GM23338 (cell line): ENCODE results near the gene C12orf60. TPM values are rescaled to one million over a fixed set of nuclear protein-coding genes. Genes with fewer than 3 reads are reported as not detected.

ENCODE experiments used
- ATAC-seq: fragments of 200-7000 bp; cut with Tn5 transposase; 3 replicates; pipeline ENCODE4 v1.9.1; 2020
- DNase-seq: peaks from one replicate; pipeline ENCODE4 v3.0.0-alpha.2; 2015; ENCODE audit warnings: low spot score
- H2AFZ ChIP-seq: fragments of 200-600 bp; sonication (generic); 2 replicates; pipeline ENCODE4 v1.8.0; 2016; ENCODE audit warnings: antibody characterized with exemption, mild to moderate bottlenecking, moderate library complexity
- H3F3A ChIP-seq: fragments of 200-600 bp; sonication (generic); replicated peaks from 2 replicates; pipeline ENCODE4 v1.8.0; 2017; ENCODE audit warnings: antibody characterized with exemption, mixed run types, low read depth
- H3K27ac ChIP-seq: fragments of 200-600 bp; sonication (generic); 2 replicates; pipeline ENCODE4 v1.6.1; 2016; ENCODE audit warnings: low read depth
- H3K27me3 ChIP-seq: fragments of 200-600 bp; sonication (generic); 2 replicates; pipeline ENCODE4 v1.8.0; 2016; ENCODE audit warnings: mild to moderate bottlenecking, mixed run types, moderate library complexity; ENCODE audit not compliant: insufficient read depth
- H3K36me3 ChIP-seq: fragments of 200-600 bp; sonication (generic); 2 replicates; pipeline ENCODE4 v1.8.0; 2016; ENCODE audit warnings: mild to moderate bottlenecking; ENCODE audit not compliant: insufficient read depth
- H3K4me1 ChIP-seq: fragments of 200-600 bp; sonication (generic); 2 replicates; pipeline ENCODE4 v1.8.0; 2016; ENCODE audit warnings: mild to moderate bottlenecking, moderate library complexity; ENCODE audit not compliant: insufficient read depth
- H3K4me2 ChIP-seq: fragments of 200-600 bp; sonication (generic); 2 replicates; pipeline ENCODE4 v1.7.1; 2017; ENCODE audit warnings: mixed run types
- H3K4me3 ChIP-seq: fragments of 200-600 bp; sonication (generic); 2 replicates; pipeline ENCODE4 v1.6.1; 2016; ENCODE audit warnings: mixed run types
- H3K79me2 ChIP-seq: fragments of 200-600 bp; sonication (generic); replicated peaks from 2 replicates; pipeline ENCODE4 v1.8.0; 2017; ENCODE audit warnings: mild to moderate bottlenecking; ENCODE audit not compliant: insufficient read depth
- H3K9me2 ChIP-seq: fragments of 200-600 bp; sonication (generic); 2 replicates; pipeline ENCODE4 v1.8.0; 2017; ENCODE audit not compliant: insufficient read depth
- H4K20me1 ChIP-seq: fragments of 200-600 bp; sonication (generic); replicated peaks from 2 replicates; pipeline ENCODE4 v1.8.0; 2017; ENCODE audit warnings: mild to moderate bottlenecking; ENCODE audit not compliant: insufficient read depth
- H3K27ac Mint-ChIP-seq: 2 replicates; pipeline ENCODE4 v1.8.0; 2020; ENCODE audit warnings: inconsistent platforms, mild to moderate bottlenecking, moderate library complexity, mixed read lengths
- H3K27me3 Mint-ChIP-seq: 3 replicates; pipeline ENCODE4 v1.8.0; 2022; ENCODE audit warnings: low read depth, mild to moderate bottlenecking, moderate library complexity, mixed read lengths, inconsistent platforms; ENCODE audit not compliant: insufficient read depth, poor library complexity
- H3K36me3 Mint-ChIP-seq: 3 replicates; pipeline ENCODE4 v1.8.0; 2021; ENCODE audit warnings: low read depth, mild to moderate bottlenecking, inconsistent platforms, moderate library complexity, mixed read lengths
- H3K4me1 Mint-ChIP-seq: 3 replicates; pipeline ENCODE4 v1.8.0; 2020; ENCODE audit warnings: mild to moderate bottlenecking, inconsistent platforms, mixed read lengths
- H3K4me3 Mint-ChIP-seq: 3 replicates; pipeline ENCODE4 v1.8.0; 2021; ENCODE audit warnings: moderate library complexity, mild to moderate bottlenecking, inconsistent platforms, mixed read lengths
- H3K9me3 Mint-ChIP-seq: 3 replicates; pipeline ENCODE4 v1.8.0; 2020; ENCODE audit warnings: moderate library complexity, mild to moderate bottlenecking, inconsistent platforms, mixed read lengths
- CREB1 ChIP-seq: fragments of 250-450 bp; sonication (Bioruptor Pico); IDR thresholded peaks from 2 replicates; pipeline ENCODE4 v1.5.0; 2020; ENCODE audit warnings: low read depth, mild to moderate bottlenecking, moderate library complexity
- ETS1 ChIP-seq: IDR thresholded peaks from 2 replicates; pipeline ENCODE4 v1.6.1; 2016; ENCODE audit warnings: antibody characterized with exemption
- EZH2 ChIP-seq: fragments of 200-600 bp; sonication (generic); IDR thresholded peaks from one replicate; pipeline ENCODE4 v1.8.0; 2017; ENCODE audit warnings: antibody characterized with exemption, mild to moderate bottlenecking, low read depth; ENCODE audit not compliant: unreplicated experiment
- EZH2phosphoT487 ChIP-seq: fragments of 200-600 bp; sonication (generic); IDR thresholded peaks from one replicate; pipeline ENCODE4 v1.8.1; 2018; ENCODE audit warnings: antibody characterized with exemption; ENCODE audit not compliant: unreplicated experiment
- JUNB ChIP-seq: IDR thresholded peaks from one replicate; pipeline ENCODE4 v1.6.1; 2016; ENCODE audit warnings: antibody characterized with exemption; ENCODE audit not compliant: unreplicated experiment
- NANOG ChIP-seq: IDR thresholded peaks from 2 replicates; pipeline ENCODE4 v1.6.1; 2016; ENCODE audit warnings: antibody characterized with exemption, borderline replicate concordance
- POLR2AphosphoS5 ChIP-seq: IDR thresholded peaks from 2 replicates; pipeline ENCODE4 v1.6.1; 2016; ENCODE audit warnings: antibody characterized with exemption, low read depth
- STAT1 ChIP-seq: IDR thresholded peaks from one replicate; pipeline ENCODE4 v1.6.1; 2016; ENCODE audit warnings: antibody characterized with exemption; ENCODE audit not compliant: unreplicated experiment
- ZNF331 ChIP-seq: fragments of 250-450 bp; sonication (Bioruptor Pico); IDR thresholded peaks from 2 replicates; pipeline ENCODE4 v1.5.0; 2020; ENCODE audit warnings: low read depth, mild to moderate bottlenecking, moderate library complexity
- polyA plus RNA-seq: library from polyadenylated mRNA; unstranded; fragments of >200 nt; fragmentation: Nextera tagmentation; extraction: Ambion mirVana; gene quantifications from 2 replicates; pipeline ENCODE4 v1.2.1, GENCODE V29; 2016
- total RNA-seq: library from RNA; depleted of rRNA; stranded (reverse); fragments of >200 nt; shearing (Covaris generic); gene quantifications from 2 replicates; pipeline ENCODE4 v1.2.3, GENCODE V29; 2014
- TF ChIP-seq, protein P1 (sequence below), 2 experiments: fragments of 200-600 bp in 1 of 2; sonication (generic) in 1 of 2; conservative IDR thresholded peaks; 2 replicates each; pipeline versions ENCODE4 v1.5.1 to v1.6.1; 2016 to 2017; ENCODE audit warnings: antibody characterized with exemption in 2 of 2, low read depth in 2 of 2, mild to moderate bottlenecking in 2 of 2, moderate library complexity in 1 of 2
- TF ChIP-seq, protein P2 (sequence below): IDR thresholded peaks from one replicate; pipeline ENCODE4 v1.6.1; 2018; ENCODE audit warnings: antibody characterized with exemption; ENCODE audit not compliant: unreplicated experiment

Gene C12orf60
- total and polyA plus RNA-seq, 2 experiments from 2014 or later, result 1.7 to 2.3 TPM

DNA sequence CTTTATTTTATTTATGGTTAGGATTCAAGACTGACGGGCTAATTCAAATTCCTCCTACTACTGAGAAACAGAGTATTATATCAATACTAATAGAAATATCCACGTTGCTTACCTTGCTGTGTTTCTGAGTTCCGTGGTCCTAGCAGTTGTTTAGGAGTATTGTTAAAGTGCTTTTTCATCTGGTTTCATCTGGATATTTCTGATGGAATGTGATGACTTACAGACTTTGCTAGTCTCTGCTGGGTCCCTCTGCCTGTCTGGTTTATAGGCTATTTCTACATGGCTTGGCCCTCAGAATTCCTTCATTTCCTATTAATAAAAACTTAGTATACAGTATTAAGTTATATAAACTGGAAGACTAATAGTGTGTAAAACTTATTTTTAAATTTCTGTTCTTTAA, 10.5 kb downstream of the C12orf60 start, which contains the start of gene SMCO3 (continued):
- TF ChIP-seq ZNF331 (CRISPR knock-in tag) (no peak), EZH2phosphoT487 (no peak), POLR2AphosphoS5 (no peak), NANOG (no peak), CREB1 (no peak), EZH2 (no peak), ETS1 (no peak), JUNB (no peak), STAT1 (no peak)

GRCh38 chr12:14824012-14824634, 20.7 kb downstream of the C12orf60 start:
- H3F3A ChIP-seq, result no peaks in the 10 kb centered on the region
- TF ChIP-seq POLR2AphosphoS5, result no peak
- TF ChIP-seq, protein P1, sequence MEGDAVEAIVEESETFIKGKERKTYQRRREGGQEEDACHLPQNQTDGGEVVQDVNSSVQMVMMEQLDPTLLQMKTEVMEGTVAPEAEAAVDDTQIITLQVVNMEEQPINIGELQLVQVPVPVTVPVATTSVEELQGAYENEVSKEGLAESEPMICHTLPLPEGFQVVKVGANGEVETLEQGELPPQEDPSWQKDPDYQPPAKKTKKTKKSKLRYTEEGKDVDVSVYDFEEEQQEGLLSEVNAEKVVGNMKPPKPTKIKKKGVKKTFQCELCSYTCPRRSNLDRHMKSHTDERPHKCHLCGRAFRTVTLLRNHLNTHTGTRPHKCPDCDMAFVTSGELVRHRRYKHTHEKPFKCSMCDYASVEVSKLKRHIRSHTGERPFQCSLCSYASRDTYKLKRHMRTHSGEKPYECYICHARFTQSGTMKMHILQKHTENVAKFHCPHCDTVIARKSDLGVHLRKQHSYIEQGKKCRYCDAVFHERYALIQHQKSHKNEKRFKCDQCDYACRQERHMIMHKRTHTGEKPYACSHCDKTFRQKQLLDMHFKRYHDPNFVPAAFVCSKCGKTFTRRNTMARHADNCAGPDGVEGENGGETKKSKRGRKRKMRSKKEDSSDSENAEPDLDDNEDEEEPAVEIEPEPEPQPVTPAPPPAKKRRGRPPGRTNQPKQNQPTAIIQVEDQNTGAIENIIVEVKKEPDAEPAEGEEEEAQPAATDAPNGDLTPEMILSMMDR (conservative IDR thresholded peaks at IDR 0.05; ENCODE audit: low read depth in 2 of 2), result no peak
- TF ChIP-seq ETS1, result no peak
- no peak for TF ChIP-seq STAT1
- no peak for TF ChIP-seq CREB1
- TF ChIP-seq, protein P2, sequence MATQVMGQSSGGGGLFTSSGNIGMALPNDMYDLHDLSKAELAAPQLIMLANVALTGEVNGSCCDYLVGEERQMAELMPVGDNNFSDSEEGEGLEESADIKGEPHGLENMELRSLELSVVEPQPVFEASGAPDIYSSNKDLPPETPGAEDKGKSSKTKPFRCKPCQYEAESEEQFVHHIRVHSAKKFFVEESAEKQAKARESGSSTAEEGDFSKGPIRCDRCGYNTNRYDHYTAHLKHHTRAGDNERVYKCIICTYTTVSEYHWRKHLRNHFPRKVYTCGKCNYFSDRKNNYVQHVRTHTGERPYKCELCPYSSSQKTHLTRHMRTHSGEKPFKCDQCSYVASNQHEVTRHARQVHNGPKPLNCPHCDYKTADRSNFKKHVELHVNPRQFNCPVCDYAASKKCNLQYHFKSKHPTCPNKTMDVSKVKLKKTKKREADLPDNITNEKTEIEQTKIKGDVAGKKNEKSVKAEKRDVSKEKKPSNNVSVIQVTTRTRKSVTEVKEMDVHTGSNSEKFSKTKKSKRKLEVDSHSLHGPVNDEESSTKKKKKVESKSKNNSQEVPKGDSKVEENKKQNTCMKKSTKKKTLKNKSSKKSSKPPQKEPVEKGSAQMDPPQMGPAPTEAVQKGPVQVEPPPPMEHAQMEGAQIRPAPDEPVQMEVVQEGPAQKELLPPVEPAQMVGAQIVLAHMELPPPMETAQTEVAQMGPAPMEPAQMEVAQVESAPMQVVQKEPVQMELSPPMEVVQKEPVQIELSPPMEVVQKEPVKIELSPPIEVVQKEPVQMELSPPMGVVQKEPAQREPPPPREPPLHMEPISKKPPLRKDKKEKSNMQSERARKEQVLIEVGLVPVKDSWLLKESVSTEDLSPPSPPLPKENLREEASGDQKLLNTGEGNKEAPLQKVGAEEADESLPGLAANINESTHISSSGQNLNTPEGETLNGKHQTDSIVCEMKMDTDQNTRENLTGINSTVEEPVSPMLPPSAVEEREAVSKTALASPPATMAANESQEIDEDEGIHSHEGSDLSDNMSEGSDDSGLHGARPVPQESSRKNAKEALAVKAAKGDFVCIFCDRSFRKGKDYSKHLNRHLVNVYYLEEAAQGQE, result no peak
- no peak for TF ChIP-seq NANOG

More at GRCh38 chr12:14824012-14824634, 20.7 kb downstream of the C12orf60 start:
- no peaks in the 10 kb centered on the region for H4K20me1 ChIP-seq
- H3K27me3 ChIP-seq, result no peaks in the 10 kb centered on the region
- no peak overlapping the region for H3K27ac Mint-ChIP-seq
- no peaks in the 10 kb centered on the region for H3K79me2 ChIP-seq
- DNase-seq (no peak), ATAC-seq (no peak)
- no peaks in the 10 kb centered on the region for H3K9me3 Mint-ChIP-seq
- H3K27me3 Mint-ChIP-seq, result no peaks in the 10 kb centered on the region
- peaks cover 11% of the 10 kb centered on the region for H3K4me1 Mint-ChIP-seq
- H3K36me3 ChIP-seq, result no peaks in the 10 kb centered on the region
- no peaks in the 10 kb centered on the region for H3K9me2 ChIP-seq
- H3K4me3 Mint-ChIP-seq, result no peak overlapping the region
- no peak overlapping the region for H2AFZ ChIP-seq
- peaks cover 6% of the 10 kb centered on the region; the same call in 1 of the 2 replicates for H3K4me1 ChIP-seq
- H3K4me2 ChIP-seq, result no peak overlapping the region
- H3K4me3 ChIP-seq, result no peak overlapping the region
- H3K36me3 Mint-ChIP-seq, result no peaks in the 10 kb centered on the region
- H3K27ac ChIP-seq, result no peak overlapping the region
